Panc1 (cell line): ENCODE measurements around the gene ARRDC4.

ENCODE experiments used
- POLR2AphosphoS5 ChIP-seq: IDR thresholded peaks from 2 replicates; pipeline ENCODE4 v1.6.1; 2012; ENCODE audit warnings: mild to moderate bottlenecking, low read depth, low read length, moderate library complexity
- SIN3A ChIP-seq: IDR thresholded peaks from 2 replicates; pipeline ENCODE4 v1.6.1; 2012; ENCODE audit warnings: low read depth, mild to moderate bottlenecking, low read length, moderate library complexity, borderline replicate concordance; ENCODE audit not compliant: insufficient read depth
- TCF7L2 ChIP-seq: IDR thresholded peaks from 2 replicates; pipeline ENCODE4 v1.6.1; 2011; ENCODE audit warnings: mild to moderate bottlenecking, low read depth, low read length, inconsistent platforms
- TF ChIP-seq, protein P1 (sequence below), 2 experiments: IDR thresholded peaks; 2 replicates each; pipeline ENCODE4 v1.6.1; 2011 to 2012; ENCODE audit warnings: low read depth in 2 of 2, control low read depth in 1 of 2, low read length in 1 of 2, mild to moderate bottlenecking in 1 of 2, moderate library complexity in 1 of 2; ENCODE audit not compliant: insufficient read depth in 1 of 2
- TF ChIP-seq, protein P2 (sequence below): fragments of 450-650 bp; IDR thresholded peaks from 2 replicates; pipeline ENCODE4 v1.5.1; 2017; ENCODE audit warnings: mild to moderate bottlenecking

DNA sequence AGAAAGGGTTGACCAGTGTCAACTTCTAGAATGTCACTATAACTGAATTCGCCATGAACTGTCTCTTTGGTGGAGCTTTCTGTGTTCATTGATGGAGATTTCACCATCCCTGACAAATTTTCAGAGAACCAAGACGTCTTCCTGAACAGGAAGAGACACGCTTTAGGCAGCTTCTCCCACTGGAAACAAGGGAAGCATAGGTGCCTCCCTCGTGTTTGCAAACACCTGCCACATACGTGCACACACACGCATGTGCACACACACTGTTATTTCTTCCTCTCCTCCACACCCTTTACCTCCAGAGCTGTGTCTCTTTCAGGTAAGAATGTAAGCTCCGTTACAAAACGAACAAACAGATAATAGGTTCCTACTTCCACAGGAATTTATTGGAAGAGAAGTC lies 15.6 kb downstream of the ARRDC4 start:
- TF ChIP-seq, protein P1, sequence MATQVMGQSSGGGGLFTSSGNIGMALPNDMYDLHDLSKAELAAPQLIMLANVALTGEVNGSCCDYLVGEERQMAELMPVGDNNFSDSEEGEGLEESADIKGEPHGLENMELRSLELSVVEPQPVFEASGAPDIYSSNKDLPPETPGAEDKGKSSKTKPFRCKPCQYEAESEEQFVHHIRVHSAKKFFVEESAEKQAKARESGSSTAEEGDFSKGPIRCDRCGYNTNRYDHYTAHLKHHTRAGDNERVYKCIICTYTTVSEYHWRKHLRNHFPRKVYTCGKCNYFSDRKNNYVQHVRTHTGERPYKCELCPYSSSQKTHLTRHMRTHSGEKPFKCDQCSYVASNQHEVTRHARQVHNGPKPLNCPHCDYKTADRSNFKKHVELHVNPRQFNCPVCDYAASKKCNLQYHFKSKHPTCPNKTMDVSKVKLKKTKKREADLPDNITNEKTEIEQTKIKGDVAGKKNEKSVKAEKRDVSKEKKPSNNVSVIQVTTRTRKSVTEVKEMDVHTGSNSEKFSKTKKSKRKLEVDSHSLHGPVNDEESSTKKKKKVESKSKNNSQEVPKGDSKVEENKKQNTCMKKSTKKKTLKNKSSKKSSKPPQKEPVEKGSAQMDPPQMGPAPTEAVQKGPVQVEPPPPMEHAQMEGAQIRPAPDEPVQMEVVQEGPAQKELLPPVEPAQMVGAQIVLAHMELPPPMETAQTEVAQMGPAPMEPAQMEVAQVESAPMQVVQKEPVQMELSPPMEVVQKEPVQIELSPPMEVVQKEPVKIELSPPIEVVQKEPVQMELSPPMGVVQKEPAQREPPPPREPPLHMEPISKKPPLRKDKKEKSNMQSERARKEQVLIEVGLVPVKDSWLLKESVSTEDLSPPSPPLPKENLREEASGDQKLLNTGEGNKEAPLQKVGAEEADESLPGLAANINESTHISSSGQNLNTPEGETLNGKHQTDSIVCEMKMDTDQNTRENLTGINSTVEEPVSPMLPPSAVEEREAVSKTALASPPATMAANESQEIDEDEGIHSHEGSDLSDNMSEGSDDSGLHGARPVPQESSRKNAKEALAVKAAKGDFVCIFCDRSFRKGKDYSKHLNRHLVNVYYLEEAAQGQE (IDR thresholded peaks at IDR 0.05; ENCODE audit: insufficient read depth in 1 of 2, low read depth in 2 of 2, low read length in 1 of 2): no peak
- TF ChIP-seq, protein P2, sequence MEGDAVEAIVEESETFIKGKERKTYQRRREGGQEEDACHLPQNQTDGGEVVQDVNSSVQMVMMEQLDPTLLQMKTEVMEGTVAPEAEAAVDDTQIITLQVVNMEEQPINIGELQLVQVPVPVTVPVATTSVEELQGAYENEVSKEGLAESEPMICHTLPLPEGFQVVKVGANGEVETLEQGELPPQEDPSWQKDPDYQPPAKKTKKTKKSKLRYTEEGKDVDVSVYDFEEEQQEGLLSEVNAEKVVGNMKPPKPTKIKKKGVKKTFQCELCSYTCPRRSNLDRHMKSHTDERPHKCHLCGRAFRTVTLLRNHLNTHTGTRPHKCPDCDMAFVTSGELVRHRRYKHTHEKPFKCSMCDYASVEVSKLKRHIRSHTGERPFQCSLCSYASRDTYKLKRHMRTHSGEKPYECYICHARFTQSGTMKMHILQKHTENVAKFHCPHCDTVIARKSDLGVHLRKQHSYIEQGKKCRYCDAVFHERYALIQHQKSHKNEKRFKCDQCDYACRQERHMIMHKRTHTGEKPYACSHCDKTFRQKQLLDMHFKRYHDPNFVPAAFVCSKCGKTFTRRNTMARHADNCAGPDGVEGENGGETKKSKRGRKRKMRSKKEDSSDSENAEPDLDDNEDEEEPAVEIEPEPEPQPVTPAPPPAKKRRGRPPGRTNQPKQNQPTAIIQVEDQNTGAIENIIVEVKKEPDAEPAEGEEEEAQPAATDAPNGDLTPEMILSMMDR: no peak
- TF ChIP-seq TCF7L2 (no peak), POLR2AphosphoS5 (no peak), SIN3A (no peak)
